Nephron progenitor cell (in vitro differentiated cells): ENCODE results near the gene NDUFAF4.

Source experiments
- DNase-seq: peaks from one replicate; pipeline ENCODE4 v3.0.0; 2021
- H3K27ac Mint-ChIP-seq: 2 replicates; pipeline ENCODE4 v1.8.0; 2021; ENCODE audit warnings: mild to moderate bottlenecking, moderate library complexity, mixed read lengths
- H3K27me3 Mint-ChIP-seq: 2 replicates; pipeline ENCODE4 v1.8.0; 2021; ENCODE audit warnings: mild to moderate bottlenecking, low read depth, mixed read lengths; ENCODE audit not compliant: poor library complexity
- H3K36me3 Mint-ChIP-seq: 2 replicates; pipeline ENCODE4 v1.8.0; 2021; ENCODE audit warnings: low read depth, mixed read lengths
- H3K4me1 Mint-ChIP-seq: 2 replicates; pipeline ENCODE4 v1.8.0; 2021; ENCODE audit warnings: mixed read lengths
- H3K4me3 Mint-ChIP-seq: 2 replicates; pipeline ENCODE4 v1.8.0; 2021; ENCODE audit warnings: mild to moderate bottlenecking, moderate library complexity, mixed read lengths
- H3K9me3 Mint-ChIP-seq: 2 replicates; pipeline ENCODE4 v1.8.0; 2021; ENCODE audit warnings: mild to moderate bottlenecking, moderate library complexity, mixed read lengths
- TF ChIP-seq, protein P1 (sequence below): fragments of 200-600 bp; sonication (generic); IDR thresholded peaks from 2 replicates; pipeline ENCODE4 v1.5.0; 2021; ENCODE audit warnings: antibody characterized with exemption

NDUFAF4 gene

DNA sequence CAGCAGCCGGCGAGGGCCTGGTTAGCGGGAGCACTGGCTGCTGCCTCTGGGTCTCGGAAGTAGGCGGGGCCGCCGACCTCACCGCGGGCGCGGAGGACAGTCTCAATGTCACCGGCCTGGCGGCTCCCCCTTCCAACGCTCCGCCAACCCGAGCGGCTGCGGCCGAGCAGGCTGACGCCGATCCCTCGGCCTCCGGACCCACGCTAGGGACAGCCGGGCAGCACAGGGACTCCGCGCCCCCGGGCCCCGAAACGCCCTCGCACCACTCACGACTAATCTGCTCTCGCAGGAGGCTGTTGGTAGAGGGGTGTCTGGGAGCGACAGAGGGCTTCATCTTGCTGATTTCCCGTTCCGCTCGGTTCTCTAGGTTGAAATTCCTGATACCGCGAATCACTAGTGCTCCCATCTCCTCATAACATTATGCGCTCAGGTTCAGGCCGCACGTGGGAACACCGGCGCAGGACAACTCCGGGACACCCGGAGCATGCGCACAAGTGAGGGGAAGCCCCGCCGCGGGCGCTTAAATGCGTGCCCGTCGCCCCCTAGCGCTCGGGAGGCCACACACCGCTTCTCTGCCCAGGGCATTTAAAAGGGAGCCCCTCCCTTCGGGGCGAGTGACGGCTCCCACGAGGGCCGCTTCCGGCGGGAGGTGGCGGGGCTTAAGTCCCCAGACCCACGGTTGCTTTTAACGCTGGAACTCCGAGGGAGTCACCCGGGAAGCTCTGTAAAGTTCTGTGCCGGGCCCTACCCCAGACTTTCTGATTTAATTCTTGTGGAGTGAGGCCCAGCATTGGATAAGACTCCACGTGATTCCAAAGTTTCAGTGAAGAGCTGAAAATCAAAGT, at the start of gene NDUFAF4:
NDUFAF4 (minus strand) TSS at position 496 of the 845 bp plus-strand sequence; CDS start at position 406, 90 bp downstream.
- peak; percentile 96 for DNase-seq
- H3K27ac Mint-ChIP-seq, result peak within 1 kb of the TSS; percentile 98
- H3K4me1 Mint-ChIP-seq, result peaks cover 22% of the 10 kb centered on the region

DNA sequence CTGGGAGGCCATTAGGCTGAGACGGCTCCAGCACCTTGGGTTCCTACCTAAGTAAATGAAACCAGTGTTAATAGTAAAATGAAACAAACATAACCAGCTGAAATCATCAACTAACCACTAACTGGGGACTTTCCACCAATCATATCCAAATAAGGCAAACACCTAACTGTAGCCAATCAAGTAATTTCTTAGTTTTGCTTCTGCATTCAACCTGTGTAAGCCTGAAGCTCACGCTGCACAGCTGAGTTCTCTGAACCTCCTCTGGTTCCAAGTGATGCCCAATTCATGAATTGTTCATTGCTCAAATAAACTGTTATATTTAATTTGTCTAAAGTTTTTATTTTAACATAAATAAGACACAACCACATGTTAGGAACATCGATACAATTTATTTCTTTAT, 49.4 kb upstream of the NDUFAF4 start:
- TF ChIP-seq, protein P1, sequence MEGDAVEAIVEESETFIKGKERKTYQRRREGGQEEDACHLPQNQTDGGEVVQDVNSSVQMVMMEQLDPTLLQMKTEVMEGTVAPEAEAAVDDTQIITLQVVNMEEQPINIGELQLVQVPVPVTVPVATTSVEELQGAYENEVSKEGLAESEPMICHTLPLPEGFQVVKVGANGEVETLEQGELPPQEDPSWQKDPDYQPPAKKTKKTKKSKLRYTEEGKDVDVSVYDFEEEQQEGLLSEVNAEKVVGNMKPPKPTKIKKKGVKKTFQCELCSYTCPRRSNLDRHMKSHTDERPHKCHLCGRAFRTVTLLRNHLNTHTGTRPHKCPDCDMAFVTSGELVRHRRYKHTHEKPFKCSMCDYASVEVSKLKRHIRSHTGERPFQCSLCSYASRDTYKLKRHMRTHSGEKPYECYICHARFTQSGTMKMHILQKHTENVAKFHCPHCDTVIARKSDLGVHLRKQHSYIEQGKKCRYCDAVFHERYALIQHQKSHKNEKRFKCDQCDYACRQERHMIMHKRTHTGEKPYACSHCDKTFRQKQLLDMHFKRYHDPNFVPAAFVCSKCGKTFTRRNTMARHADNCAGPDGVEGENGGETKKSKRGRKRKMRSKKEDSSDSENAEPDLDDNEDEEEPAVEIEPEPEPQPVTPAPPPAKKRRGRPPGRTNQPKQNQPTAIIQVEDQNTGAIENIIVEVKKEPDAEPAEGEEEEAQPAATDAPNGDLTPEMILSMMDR, result no peak
- H3K27me3 Mint-ChIP-seq, result peaks cover 7% of the 10 kb centered on the region
- no peak for DNase-seq
- no peak overlapping the region for H3K27ac Mint-ChIP-seq
- no peak overlapping the region for H3K4me3 Mint-ChIP-seq
- H3K9me3 Mint-ChIP-seq, result no peaks in the 10 kb centered on the region
- H3K4me1 Mint-ChIP-seq, result no peaks in the 10 kb centered on the region
- H3K36me3 Mint-ChIP-seq, result no peaks in the 10 kb centered on the region

More for the DNA sequence above, at the start of gene NDUFAF4:
- Mint-ChIP-seq H3K9me3 (no peaks in the 10 kb centered on the region), H3K36me3 (peaks cover 12% of the 10 kb centered on the region), H3K27me3 (no peaks in the 10 kb centered on the region), H3K4me3 (peak within 1 kb of the TSS; percentile 91)
- TF ChIP-seq, protein P1, result peak; percentile 90

DNA sequence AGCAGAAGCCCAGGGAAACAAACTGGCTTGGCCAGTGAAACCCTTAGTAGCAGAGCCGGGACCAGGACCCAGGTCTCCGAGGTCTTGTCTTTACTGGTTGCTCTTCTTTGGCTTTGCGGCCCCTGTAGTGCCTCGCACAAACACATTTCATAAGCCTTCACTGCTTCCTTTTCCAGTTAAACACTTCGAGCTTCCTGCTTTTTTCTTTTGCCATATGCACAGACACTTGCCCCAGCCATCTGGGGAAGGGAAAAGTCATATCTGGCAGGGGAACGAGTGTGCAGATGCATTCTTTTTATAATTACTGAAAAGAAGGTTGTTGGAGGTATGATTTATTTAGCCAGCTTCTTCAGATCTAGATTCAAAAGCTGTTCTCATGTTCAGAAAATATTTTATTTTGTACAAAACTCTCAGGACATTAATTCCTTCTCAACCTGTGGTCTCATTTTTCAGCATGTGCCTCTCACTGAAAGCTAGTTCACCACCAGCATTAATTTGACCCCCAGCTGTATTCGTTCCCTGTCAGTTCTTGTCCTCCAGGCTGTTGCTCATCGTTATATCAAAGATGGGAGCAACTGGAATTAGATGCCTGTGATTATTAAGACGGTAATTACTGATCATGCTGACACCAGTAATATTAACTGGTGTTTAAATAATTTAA, 46.0 kb upstream of the NDUFAF4 start:
- H3K9me3 Mint-ChIP-seq, result no peaks in the 10 kb centered on the region
- H3K36me3 Mint-ChIP-seq, result no peaks in the 10 kb centered on the region
- H3K27ac Mint-ChIP-seq, result no peak overlapping the region
- H3K4me3 Mint-ChIP-seq, result no peak overlapping the region
- DNase-seq, result no peak
- TF ChIP-seq, protein P1, result no peak
- peaks cover 8% of the 10 kb centered on the region for H3K27me3 Mint-ChIP-seq
- H3K4me1 Mint-ChIP-seq, result no peaks in the 10 kb centered on the region

DNA sequence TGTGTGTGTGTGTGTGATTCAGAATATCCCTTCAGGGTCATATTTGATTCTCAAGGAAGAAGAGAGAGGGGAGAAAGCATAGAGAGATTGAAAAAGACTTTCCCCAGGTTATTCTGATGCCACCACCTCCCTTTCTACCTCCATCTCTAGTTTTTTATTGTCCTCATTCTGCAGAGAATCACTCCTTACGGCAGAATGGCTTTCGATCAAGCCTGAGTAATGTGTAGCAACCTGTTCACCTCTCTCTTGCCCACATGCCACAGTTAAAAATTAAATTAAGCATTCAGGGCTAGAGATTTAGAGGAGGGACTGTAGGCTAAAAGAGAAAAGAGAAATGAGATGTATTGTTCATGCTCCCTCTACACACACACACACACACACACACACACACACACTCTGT, 45.0 kb upstream of the NDUFAF4 start:
- no peaks in the 10 kb centered on the region for H3K9me3 Mint-ChIP-seq
- H3K36me3 Mint-ChIP-seq, result no peaks in the 10 kb centered on the region
- no peak for DNase-seq
- H3K27me3 Mint-ChIP-seq, result peaks cover 8% of the 10 kb centered on the region
- H3K4me1 Mint-ChIP-seq, result no peaks in the 10 kb centered on the region
- no peak overlapping the region for H3K4me3 Mint-ChIP-seq
- H3K27ac Mint-ChIP-seq, result no peak overlapping the region
- TF ChIP-seq, protein P1, result no peak

DNA sequence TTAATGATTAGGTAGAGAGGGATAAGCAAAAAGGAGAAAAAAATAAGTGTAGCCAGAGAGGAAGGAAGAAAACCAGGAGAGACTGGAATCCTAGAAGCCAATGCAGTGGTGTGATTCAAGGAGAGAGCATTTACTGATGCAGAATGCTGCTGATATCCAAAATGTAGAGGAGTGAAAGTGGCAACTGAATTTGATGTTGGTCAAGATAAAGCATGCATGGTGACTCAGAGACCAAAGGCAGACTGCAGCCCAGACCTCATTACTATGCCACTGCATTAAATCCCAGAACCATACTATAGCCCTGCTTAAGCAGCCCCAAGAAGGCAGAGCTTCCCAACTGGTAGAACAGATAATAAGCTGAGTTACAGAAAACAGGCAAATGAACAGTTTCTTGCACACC, 42.6 kb upstream of the NDUFAF4 start:
- TF ChIP-seq, protein P1, result no peak
- no peaks in the 10 kb centered on the region for H3K36me3 Mint-ChIP-seq
- H3K4me3 Mint-ChIP-seq, result no peak overlapping the region
- no peaks in the 10 kb centered on the region for H3K4me1 Mint-ChIP-seq
- no peaks in the 10 kb centered on the region for H3K9me3 Mint-ChIP-seq
- no peak overlapping the region for H3K27ac Mint-ChIP-seq
- H3K27me3 Mint-ChIP-seq, result peaks cover 8% of the 10 kb centered on the region
- no peak for DNase-seq
